Subcutaneous abdominal adipose tissue (tissue), 5 donors: ENCODE data around the gene HPCAL1.

Source experiments
- H3K27ac ChIP-seq: one replicate; pipeline ENCODE4 v1.7.0; 2013; ENCODE audit warnings: low read depth, mild to moderate bottlenecking, inconsistent platforms, low read length, moderate library complexity
- H3K27me3 ChIP-seq, 5 donors: one replicate each; pipeline ENCODE4 v1.7.0; 2013; ENCODE audit warnings: low read length in 5 of 5, inconsistent platforms in 1 of 5; ENCODE audit not compliant: control insufficient read depth in 5 of 5, insufficient read depth in 4 of 5
- H3K36me3 ChIP-seq, 5 donors: one replicate each; pipeline ENCODE4 v1.7.0; 2013; ENCODE audit warnings: low read length in 5 of 5; ENCODE audit not compliant: control insufficient read depth in 5 of 5, insufficient read depth in 5 of 5
- H3K4me1 ChIP-seq, 5 donors: one replicate each; pipeline ENCODE4 v1.7.0; 2013; ENCODE audit warnings: low read length in 5 of 5, mild to moderate bottlenecking in 3 of 5, moderate library complexity in 1 of 5; ENCODE audit not compliant: control insufficient read depth in 5 of 5, insufficient read depth in 5 of 5
- H3K4me3 ChIP-seq, 5 donors: one replicate each; pipeline ENCODE4 v1.7.0; 2013; ENCODE audit warnings: low read length in 5 of 5, low read depth in 1 of 5
- H3K9ac ChIP-seq, 5 donors: one replicate each; pipeline ENCODE4 v1.7.0; 2013; ENCODE audit warnings: low read length in 5 of 5, mild to moderate bottlenecking in 4 of 5, moderate library complexity in 3 of 5
- H3K9me3 ChIP-seq, 5 donors: one replicate each; pipeline ENCODE4 v1.7.0; 2013; ENCODE audit warnings: low read length in 5 of 5; ENCODE audit not compliant: control insufficient read depth in 5 of 5
- donor health status: healthy.
- donor health status: healthy.
- donor health status: healthy.
- donor health status: healthy.
- donor health status: healthy.

The HPCAL1 gene

DNA sequence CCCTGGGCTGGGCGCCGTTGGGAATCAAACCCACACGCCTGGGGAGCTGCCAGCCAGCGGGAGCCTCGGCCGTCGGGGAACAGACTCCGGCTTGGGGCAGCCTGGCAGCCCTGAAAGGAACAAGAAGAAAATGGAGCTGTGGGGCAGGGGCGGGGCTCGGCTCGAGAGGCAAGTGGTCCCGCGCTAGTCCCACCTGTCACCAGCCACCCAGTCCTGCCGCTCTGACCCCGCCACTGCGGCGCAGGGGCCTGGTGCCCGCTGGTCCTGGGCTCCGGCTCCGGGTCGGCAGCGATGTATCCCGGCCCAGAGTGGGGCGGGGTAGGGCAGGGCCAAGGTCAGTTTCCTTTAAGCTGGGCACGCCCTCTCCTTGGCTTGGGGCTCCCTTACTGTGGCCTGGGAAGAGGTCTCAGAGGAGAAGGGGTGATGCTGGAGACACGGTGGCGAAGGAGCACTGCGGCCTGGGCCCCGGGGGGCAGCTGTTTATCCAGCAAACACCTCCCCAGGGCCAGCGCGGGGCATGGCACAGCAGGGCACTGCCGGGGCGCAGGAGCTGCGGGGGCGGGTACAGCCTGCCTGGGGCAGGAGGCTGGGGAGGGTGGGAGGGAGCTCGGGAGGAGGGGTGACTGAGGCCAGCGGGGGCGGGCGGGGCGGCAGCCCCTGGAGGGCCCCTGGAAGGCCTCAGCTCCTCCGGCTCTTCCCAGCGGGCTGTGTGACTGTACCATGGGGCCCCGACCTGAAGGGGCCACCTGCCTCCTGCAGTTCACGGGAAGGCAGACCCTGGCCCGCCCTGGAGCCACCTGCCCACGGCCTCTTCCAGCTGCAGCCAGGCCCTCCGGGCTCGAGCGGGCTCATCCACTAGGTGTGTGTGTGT, 129.8 kb downstream of the HPCAL1 start:
- peak overlapping the region in 3 of 5 donors; percentile 52 to 66 (median 58) for H3K4me3 ChIP-seq
- peaks cover 0 to 10% (median 4%) of the 10 kb centered on the region in 5 donors for H3K36me3 ChIP-seq
- H3K9me3 ChIP-seq = no peaks in the 10 kb centered on the region
- no peak overlapping the region for H3K27ac ChIP-seq
- H3K9ac ChIP-seq = peak overlapping the region in 4 of 5 donors; percentile 16 to 51 (median 24)
- peaks cover 0 to 13% (median 8%) of the 10 kb centered on the region in 5 donors for H3K4me1 ChIP-seq
- peaks cover 0 to 28% (median 3%) of the 10 kb centered on the region in 5 donors for H3K27me3 ChIP-seq

- H3K27ac ChIP-seq = no peak overlapping the region
- no peaks in the 10 kb centered on the region for H3K9me3 ChIP-seq
- no peak overlapping the region for H3K9ac ChIP-seq
- H3K4me3 ChIP-seq = no peak overlapping the region
- H3K4me1 ChIP-seq = peaks cover 0 to 13% (median 8%) of the 10 kb centered on the region in 5 donors
- peaks cover 0 to 28% (median 3%) of the 10 kb centered on the region in 5 donors for H3K27me3 ChIP-seq
- H3K36me3 ChIP-seq = peaks cover 0 to 1% (median 0%) of the 10 kb centered on the region in 5 donors
These were observed 130.7 kb downstream of the HPCAL1 start for GRCh38 chr2:10433264-10433946.

GRCh38 chr2:10433947-10434885, 131.5 kb downstream of the HPCAL1 start:
- no peak overlapping the region for H3K27ac ChIP-seq
- H3K27me3 ChIP-seq = peaks cover 0 to 28% (median 3%) of the 10 kb centered on the region in 5 donors
- peaks cover 0 to 1% (median 0%) of the 10 kb centered on the region in 5 donors for H3K36me3 ChIP-seq
- no peaks in the 10 kb centered on the region for H3K9me3 ChIP-seq
- H3K9ac ChIP-seq = no peak overlapping the region
- peaks cover 0 to 13% (median 11%) of the 10 kb centered on the region in 5 donors for H3K4me1 ChIP-seq
- no peak overlapping the region for H3K4me3 ChIP-seq

GRCh38 chr2:10434886-10435819, 132.4 kb downstream of the HPCAL1 start:
- Histone ChIP-seq H3K4me3 (no peak overlapping the region), H3K36me3 (peaks cover 0 to 11% (median 9%) of the 10 kb centered on the region in 5 donors), H3K27ac (no peak overlapping the region), H3K9ac (no peak overlapping the region), H3K4me1 (peaks cover 0 to 13% (median 11%) of the 10 kb centered on the region in 5 donors), H3K27me3 (peaks cover 0 to 25% (median 3%) of the 10 kb centered on the region in 5 donors), H3K9me3 (no peaks in the 10 kb centered on the region)

DNA sequence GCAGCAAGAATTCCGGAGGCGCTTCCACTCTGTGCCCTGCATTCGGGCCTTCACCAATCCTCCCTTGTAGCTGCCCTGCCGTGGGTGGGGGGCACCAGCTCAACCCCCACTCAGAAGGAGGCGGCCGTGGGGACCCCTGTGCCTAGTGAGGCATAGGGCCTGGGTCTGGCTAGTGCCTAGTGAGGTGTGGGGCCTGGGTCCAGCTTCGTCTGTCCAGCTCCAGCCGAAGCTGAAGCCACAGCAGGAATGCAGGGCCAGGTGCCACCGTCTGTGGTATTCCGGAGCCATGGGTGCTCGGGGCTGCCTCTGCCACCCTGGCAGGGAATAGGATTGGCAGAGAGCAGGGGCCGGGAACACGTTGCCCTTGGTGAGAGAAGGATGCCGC, 133.1 kb downstream of the HPCAL1 start:
- Histone ChIP-seq H3K27me3 (peaks cover 0 to 25% (median 3%) of the 10 kb centered on the region in 5 donors), H3K4me3 (no peak overlapping the region), H3K27ac (no peak overlapping the region), H3K9ac (no peak overlapping the region), H3K4me1 (peaks cover 0 to 13% (median 11%) of the 10 kb centered on the region in 5 donors), H3K36me3 (peaks cover 0 to 16% (median 15%) of the 10 kb centered on the region in 5 donors), H3K9me3 (no peaks in the 10 kb centered on the region)

DNA sequence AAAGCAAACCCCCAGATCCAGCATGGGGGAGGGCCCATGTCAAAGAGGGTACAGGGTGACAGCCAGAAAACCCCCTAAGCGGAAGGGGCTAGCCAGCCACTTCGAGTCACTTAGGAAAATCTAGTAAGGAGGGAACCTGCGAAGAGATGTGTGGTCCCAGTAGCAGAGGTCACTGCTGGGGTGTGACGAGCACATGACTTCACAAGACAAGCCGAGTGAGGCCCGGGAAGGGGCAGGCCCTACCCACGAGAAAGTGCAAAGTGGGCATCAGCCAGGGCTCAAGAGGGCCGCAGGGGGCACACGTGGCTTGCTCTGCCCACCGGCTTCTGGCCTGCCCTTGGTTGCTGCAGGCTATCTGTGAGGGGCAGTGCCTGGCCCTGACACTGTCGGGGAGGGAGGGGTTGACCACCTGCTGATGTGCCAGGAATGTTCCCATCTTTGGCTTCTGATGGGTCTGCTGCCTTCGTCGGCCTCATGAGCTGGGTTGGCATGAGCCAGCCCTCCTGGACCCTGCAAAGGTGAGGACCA, 133.9 kb downstream of the HPCAL1 start:
- Histone ChIP-seq H3K36me3 (peaks cover 2 to 24% (median 23%) of the 10 kb centered on the region in 5 donors), H3K9me3 (no peaks in the 10 kb centered on the region), H3K27ac (no peak overlapping the region), H3K9ac (no peak overlapping the region), H3K27me3 (peaks cover 0 to 22% (median 3%) of the 10 kb centered on the region in 5 donors), H3K4me3 (no peak overlapping the region), H3K4me1 (peaks cover 0 to 13% (median 11%) of the 10 kb centered on the region in 5 donors)

DNA sequence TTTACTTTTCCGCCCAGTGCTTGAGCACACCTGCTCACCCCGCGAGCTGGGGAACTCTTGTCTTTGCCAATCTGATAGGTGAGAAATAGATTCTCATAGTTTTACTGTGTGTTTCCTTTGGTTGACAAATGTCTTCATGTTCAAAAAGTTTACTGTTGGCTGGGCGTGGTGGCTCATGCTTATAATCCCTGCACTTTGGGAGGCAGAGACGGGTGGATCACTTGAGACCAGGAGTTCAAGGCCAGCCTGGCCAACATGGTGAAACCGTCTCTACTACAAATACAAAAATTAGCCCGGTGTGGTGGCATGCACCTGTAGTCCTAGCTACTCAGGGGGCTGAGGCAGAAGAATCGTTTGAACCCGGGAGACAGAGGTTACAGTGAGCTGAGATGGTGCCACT, 135.1 kb downstream of the HPCAL1 start:
- no peak overlapping the region for H3K27ac ChIP-seq
- no peak overlapping the region for H3K4me3 ChIP-seq
- peaks cover 10 to 36% (median 34%) of the 10 kb centered on the region in 5 donors for H3K36me3 ChIP-seq
- no peak overlapping the region for H3K9ac ChIP-seq
- peaks cover 0 to 5% (median 2%) of the 10 kb centered on the region in 5 donors for H3K4me1 ChIP-seq
- H3K27me3 ChIP-seq = peaks cover 0 to 14% (median 3%) of the 10 kb centered on the region in 5 donors
- H3K9me3 ChIP-seq = no peaks in the 10 kb centered on the region

DNA sequence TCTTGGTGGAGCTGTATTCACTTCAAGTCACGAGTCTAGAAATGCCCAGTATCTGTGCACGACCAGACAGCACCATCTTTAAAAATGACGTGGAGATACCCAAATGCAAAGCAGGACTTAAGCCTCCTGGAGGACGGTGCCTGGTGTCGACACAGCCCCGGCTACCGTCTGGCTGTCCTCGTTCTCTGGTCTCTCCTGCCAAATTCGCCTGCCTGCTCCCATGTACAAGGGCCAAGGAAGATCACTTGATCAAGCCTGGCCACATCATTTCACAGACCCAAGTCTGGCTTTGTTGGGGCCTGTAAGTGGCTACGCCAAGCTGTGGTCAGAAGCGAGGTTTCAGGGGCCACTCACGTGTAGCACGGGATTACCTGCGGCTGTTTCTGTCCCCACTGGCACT, 136.0 kb downstream of the HPCAL1 start:
- Histone ChIP-seq H3K4me3 (no peak overlapping the region), H3K9ac (no peak overlapping the region), H3K27ac (no peak overlapping the region), H3K9me3 (no peaks in the 10 kb centered on the region), H3K4me1 (peaks cover 0 to 5% (median 2%) of the 10 kb centered on the region in 5 donors), H3K27me3 (peaks cover 0 to 6% (median 0%) of the 10 kb centered on the region in 5 donors), H3K36me3 (peaks cover 11 to 44% (median 43%) of the 10 kb centered on the region in 5 donors)
